GM12878 (cell line): ENCODE measurements around the gene SDK2. TPM values are rescaled to one million over a fixed set of nuclear protein-coding genes. Genes with fewer than 3 reads are reported as not detected.

Experiments used
- ATAC-seq: fragments of 200-7000 bp; cut with Tn5 transposase; 3 replicates; pipeline ENCODE4 v1.9.1; 2020; ENCODE audit warnings: mild to moderate bottlenecking, moderate library complexity
- BruUV-seq: library from RNA; stranded (reverse); fragments of 400-500 nt; replicated peaks from 2 replicates; lab custom pipeline; 2021; lab: Mats Ljungman, UMichigan
- CTCF ChIA-PET: fragments of 300-600 bp; sonication (Branson Sonifier 250); formaldehyde crosslinking; extraction: SDS; loops from one replicate; lab custom pipeline; 2021; ENCODE audit warnings: inconsistent platforms; lab: Yijun Ruan, JAX
- POLR2A ChIA-PET: fragments of 350-600 bp; formaldehyde crosslinking; extraction: SDS; loops from one replicate; lab custom pipeline; 2021; ENCODE audit warnings: inconsistent platforms; lab: Charles Lee
- RAD21 ChIA-PET: fragments of 300-600 bp; sonication (Branson Sonifier 250); formaldehyde crosslinking; loops from one replicate; lab custom pipeline; 2023; ENCODE audit warnings: antibody characterized with exemption; ENCODE audit not compliant: unreplicated experiment; lab: Charles Lee
- SMC1A ChIA-PET: fragments of 300-600 bp; sonication (Branson Sonifier 250); formaldehyde crosslinking; loops from one replicate; lab custom pipeline; 2023; ENCODE audit not compliant: unreplicated experiment, uncharacterized antibody; lab: Charles Lee
- DNase-seq: peaks from one replicate; pipeline ENCODE4 v3.0.0-alpha.2; 2011; ENCODE audit warnings: low read depth, low spot score
- FAIRE-seq: peaks from 3 replicates; lab custom pipeline; 2011; peaks lifted over from hg19 to GRCh38; lab: Jason Lieb, UNC
- H2AFZ ChIP-seq: 2 replicates; pipeline ENCODE4 v1.6.0; 2011; ENCODE audit warnings: low read depth, low read length, control low read depth; ENCODE audit not compliant: control insufficient read depth
- H3K27ac ChIP-seq: 2 replicates; pipeline ENCODE4 v1.5.1; 2011; ENCODE audit warnings: control low read depth; ENCODE audit not compliant: control insufficient read depth, insufficient read depth
- H3K27me3 ChIP-seq, 2 experiments: replicated peaks in 1 of 2; 2 replicates each; pipeline versions ENCODE4 v1.6.0 to v1.6.1; 2011; ENCODE audit warnings: low read length in 1 of 2; ENCODE audit not compliant: control insufficient read depth in 2 of 2, insufficient read depth in 2 of 2
- H3K36me3 ChIP-seq, 2 experiments: 2 replicates each; pipeline ENCODE4 v1.5.1; 2011; ENCODE audit warnings: low read length in 1 of 2; ENCODE audit not compliant: control insufficient read depth in 2 of 2, insufficient read depth in 2 of 2
- H3K4me1 ChIP-seq: 2 replicates; pipeline ENCODE4 v1.6.1; 2011; ENCODE audit warnings: mild to moderate bottlenecking, low read length, moderate library complexity, mixed read lengths; ENCODE audit not compliant: control insufficient read depth, insufficient read depth
- H3K4me2 ChIP-seq: 2 replicates; pipeline ENCODE4 v1.6.0; 2011; ENCODE audit warnings: control low read depth; ENCODE audit not compliant: control insufficient read depth, insufficient read depth
- H3K4me3 ChIP-seq: fragments of 200-600 bp; sonication (generic); 2 replicates; pipeline ENCODE4 v1.5.1; 2016
- H3K79me2 ChIP-seq: 2 replicates; pipeline ENCODE4 v1.6.0; 2011; ENCODE audit warnings: low read length; ENCODE audit not compliant: control insufficient read depth, insufficient read depth
- H3K9ac ChIP-seq: 2 replicates; pipeline ENCODE4 v1.8.0; 2011; ENCODE audit warnings: low read length, control low read depth, mixed read lengths; ENCODE audit not compliant: control insufficient read depth, insufficient read depth
- H3K9me3 ChIP-seq: replicated peaks from 3 replicates; pipeline ENCODE4 v1.5.1; 2011; ENCODE audit warnings: mild to moderate bottlenecking, low read length; ENCODE audit not compliant: control insufficient read depth, insufficient read depth
- H4K20me1 ChIP-seq: 2 replicates; pipeline ENCODE4 v1.6.0; 2011; ENCODE audit not compliant: control insufficient read depth, insufficient read depth
- BACH1 ChIP-seq: fragments of 450-650 bp; IDR thresholded peaks from 2 replicates; pipeline ENCODE4 v1.6.1; 2017; ENCODE audit warnings: mild to moderate bottlenecking, borderline replicate concordance
- CEBPZ ChIP-seq: fragments of 150-350 bp; IDR thresholded peaks from 2 replicates; pipeline ENCODE4 v1.6.1; 2016; ENCODE audit warnings: low read depth, low read length
- IRF5 ChIP-seq: fragments of 450-650 bp; IDR thresholded peaks from 2 replicates; pipeline ENCODE4 v1.6.1; 2017; ENCODE audit warnings: borderline replicate concordance
- PAX8 ChIP-seq: fragments of 450-650 bp; IDR thresholded peaks from 2 replicates; pipeline ENCODE4 v1.6.1; 2017; ENCODE audit warnings: mild to moderate bottlenecking, moderate library complexity
- RELA ChIP-seq: fragments of 450-650 bp; IDR thresholded peaks from 2 replicates; pipeline ENCODE4 v1.8.0; 2014; ENCODE audit warnings: borderline replicate concordance; ENCODE audit not compliant: partially characterized antibody
- SIX5 ChIP-seq: IDR thresholded peaks from 2 replicates; pipeline ENCODE4 v1.6.1; 2011; ENCODE audit warnings: mild to moderate bottlenecking, low read depth, low read length, moderate library complexity; ENCODE audit not compliant: severe bottlenecking
- TBL1XR1 ChIP-seq: IDR thresholded peaks from 2 replicates; pipeline ENCODE4 v1.6.1; 2012; ENCODE audit warnings: low read depth, low read length, improper control_type of control experiment
- ZBED1 ChIP-seq: IDR thresholded peaks from 2 replicates; pipeline ENCODE4 v1.6.1; 2016; ENCODE audit warnings: borderline replicate concordance
- ZZZ3 ChIP-seq: IDR thresholded peaks from 2 replicates; pipeline ENCODE4 v1.6.1; 2011; ENCODE audit warnings: low read depth; ENCODE audit not compliant: control insufficient read depth, insufficient read length
- WGBS: methylation state at CpG from one replicate; pipeline ENCODE4 v1.1.6; 2016; ENCODE audit warnings: low lambda C conversion rate; ENCODE audit not compliant: insufficient replicate concordance, insufficient coverage; ENCODE audit errors: missing lambda C conversion rate; 5-methylcytosine and 5-hydroxymethylcytosine counted together
- in situ Hi-C: fragments of 300-500 bp; cut with MboI; formaldehyde crosslinking; loops from 9 replicates; pipeline ENCODE4 v1.14.3; 2018; ENCODE audit warnings: mixed read lengths
- intact Hi-C: fragments of 100-400 bp; cut with micrococcal nuclease; formaldehyde crosslinking; loops from one replicate; pipeline ENCODE4 v1.14.2; 2022; ENCODE audit not compliant: unreplicated experiment
- polyA plus RNA-seq, 11 experiments: library from polyadenylated mRNA; depleted of rRNA in 4 of 11; unstranded in 6 of 11; stranded (reverse) in 5 of 11; fragments of >200 nt; fragmentation: Nextera tagmentation in 4 of 11; fragmentation: Illumina TruSeq in 1 of 11; extraction: Ambion mirVana in 4 of 11; extraction: Trizol in 1 of 11; gene quantifications; 1 replicate in 1 of 11; 2 replicates in 10 of 11; pipeline versions ENCODE4 v1.2.1 to v1.2.3, GENCODE V29; 2011 to 2016; ENCODE audit warnings: inconsistent platforms in 2 of 11, missing spikeins in 2 of 11, low read depth in 1 of 11
- total RNA-seq, 4 experiments: library from RNA; depleted of rRNA in 3 of 4; stranded (reverse); fragments of >200 nt in 3 of 4; fragmentation: Illumina TruSeq in 1 of 4; extraction: Trizol in 1 of 4; gene quantifications; 2 replicates each; pipeline versions ENCODE4 v1.2.1 to v1.2.3, GENCODE V29; 2013 to 2021
- TF ChIP-seq, protein P1 (sequence below): fragments of 450-650 bp; IDR thresholded peaks from 2 replicates; pipeline ENCODE4 v1.6.1; 2016; ENCODE audit warnings: mild to moderate bottlenecking

SDK2 gene
- total and polyA plus RNA-seq, 10 of the 15 experiments (the other 5 are each of a cell fraction or from before 2014, with no cell fraction given) = 0.03 to 0.08 (median 0.03) TPM; not detected in 7

DNA sequence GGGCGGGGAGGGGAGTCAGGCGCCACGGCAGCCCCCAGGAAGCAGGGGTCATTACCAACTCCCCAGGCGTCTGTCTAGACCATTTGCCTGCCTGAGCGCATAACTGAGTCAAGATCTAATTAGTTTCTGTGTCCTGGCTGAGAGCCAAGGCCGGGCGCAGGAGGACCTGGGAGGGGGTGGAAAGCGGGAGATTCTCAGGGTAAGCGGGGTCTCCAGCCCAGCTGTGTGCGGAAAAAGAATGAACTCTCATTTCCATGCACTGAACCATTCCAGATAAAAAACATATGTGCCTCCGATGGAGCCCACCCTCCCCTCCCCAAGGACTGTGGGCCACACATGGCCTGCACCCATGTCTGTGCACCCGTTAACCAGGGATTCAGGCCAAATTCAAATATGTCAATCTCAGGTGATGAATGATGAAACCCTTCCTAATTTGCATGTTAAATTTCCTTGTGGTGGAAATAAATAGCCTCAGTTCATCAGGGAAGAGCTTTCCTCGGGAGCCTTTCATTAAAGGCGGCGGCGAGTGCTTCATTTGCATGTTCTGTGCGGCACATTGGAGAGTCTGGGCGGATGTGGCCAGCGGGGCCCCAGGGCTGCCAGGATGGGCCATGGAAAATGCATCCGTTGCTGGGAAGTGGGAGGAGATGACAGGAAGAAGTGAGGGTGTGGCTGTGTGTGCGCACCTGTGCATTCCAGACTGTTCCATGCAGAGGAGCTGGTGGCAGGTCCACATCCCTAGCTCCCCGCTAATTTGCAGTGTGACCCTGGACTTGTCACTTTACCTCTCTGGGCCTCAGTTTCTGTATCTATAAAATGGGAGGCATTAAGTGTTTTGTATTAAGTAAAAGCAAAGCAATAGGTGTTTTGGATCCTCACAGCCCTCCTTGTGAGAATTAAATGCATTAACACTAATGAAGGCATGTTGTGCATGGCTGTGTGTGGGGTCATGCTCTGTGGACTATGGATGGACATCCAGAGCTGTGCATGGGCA, 151.1 kb downstream of the SDK2 start (continued):
- TF ChIP-seq TBL1XR1 = no peak
- no peak for TF ChIP-seq RELA
- TF ChIP-seq PAX8 = no peak
- TF ChIP-seq SIX5 = no peak
- no peak for TF ChIP-seq BACH1
- TF ChIP-seq ZBED1 = no peak

DNA sequence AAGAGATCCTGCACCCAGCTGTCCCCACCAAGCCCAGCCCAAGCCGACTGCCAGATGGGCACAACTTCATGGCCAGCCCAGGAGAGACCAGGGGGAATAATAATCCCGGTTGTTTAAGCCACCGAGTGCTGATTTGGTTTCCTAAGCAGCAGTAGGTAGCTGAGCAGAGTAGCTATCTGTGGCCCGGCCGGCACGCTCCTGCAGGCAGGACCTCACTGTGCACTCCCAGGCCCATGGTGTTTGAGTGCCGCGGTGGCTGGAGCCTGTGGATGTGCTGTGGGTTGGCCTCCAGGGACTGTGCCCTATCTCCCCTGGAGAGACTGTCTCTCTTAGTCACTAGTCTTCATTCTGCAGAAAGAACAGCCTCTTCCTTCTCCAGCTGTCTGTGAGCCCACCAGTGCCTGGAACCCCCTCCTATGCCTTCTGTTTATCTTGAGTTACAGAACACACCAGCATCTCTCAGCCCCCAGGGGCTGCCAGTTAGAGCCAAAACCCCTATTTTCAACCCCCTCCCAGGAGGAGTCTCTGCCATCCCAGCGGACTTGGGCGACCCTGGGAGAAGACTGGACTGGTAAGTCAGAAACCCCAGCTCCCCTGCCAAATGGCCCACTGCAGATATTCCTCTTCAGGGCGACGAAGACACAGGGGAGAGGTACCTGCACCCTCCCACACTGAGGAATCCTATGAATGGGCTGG, 152.0 kb downstream of the SDK2 start:
- ATAC-seq (no peak), DNase-seq (no peak), FAIRE-seq (no peak)
- BruUV-seq = no TSS peak
- H3K4me2 ChIP-seq = no peak overlapping the region
- SMC1A ChIA-PET = no interaction called here
- no peak overlapping the region for H3K27ac ChIP-seq
- no peak for TF ChIP-seq IRF5
- TF ChIP-seq, protein P1, sequence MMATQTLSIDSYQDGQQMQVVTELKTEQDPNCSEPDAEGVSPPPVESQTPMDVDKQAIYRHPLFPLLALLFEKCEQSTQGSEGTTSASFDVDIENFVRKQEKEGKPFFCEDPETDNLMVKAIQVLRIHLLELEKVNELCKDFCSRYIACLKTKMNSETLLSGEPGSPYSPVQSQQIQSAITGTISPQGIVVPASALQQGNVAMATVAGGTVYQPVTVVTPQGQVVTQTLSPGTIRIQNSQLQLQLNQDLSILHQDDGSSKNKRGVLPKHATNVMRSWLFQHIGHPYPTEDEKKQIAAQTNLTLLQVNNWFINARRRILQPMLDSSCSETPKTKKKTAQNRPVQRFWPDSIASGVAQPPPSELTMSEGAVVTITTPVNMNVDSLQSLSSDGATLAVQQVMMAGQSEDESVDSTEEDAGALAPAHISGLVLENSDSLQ = no peak
- TF ChIP-seq CEBPZ = no peak
- TF ChIP-seq ZZZ3 = no peak
- TF ChIP-seq, all 136 proteins: peak for 0
- Histone ChIP-seq H2AFZ (no peak overlapping the region), H3K4me3 (no peak overlapping the region), H4K20me1 (no peaks in the 10 kb centered on the region), H3K9ac (no peak overlapping the region), H3K36me3 (no peaks in the 10 kb centered on the region), H3K27me3 (peaks cover 0 to 3% of the 10 kb centered on the region in 2 experiments; a peak in 3 of 4 replicates), H3K4me1 (no peaks in the 10 kb centered on the region), H3K9me3 (no peaks in the 10 kb centered on the region), H3K79me2 (no peaks in the 10 kb centered on the region)
- WGBS = 47% methylated on average over 12 of the region's 12 CpGs
- in situ Hi-C loops = no loop called here
- intact Hi-C loops = no loop called here
- ChIA-PET POLR2A (no interaction called here), RAD21 (no interaction called here), CTCF (no interaction called here)
